ENCODE measurements around the gene GDPD3. TPM values are rescaled to one million over a fixed set of nuclear protein-coding genes. Genes with fewer than 3 reads are reported as not detected.

Gene GDPD3
- total RNA-seq, 3 donors from 2014 or later (not counting 1 experiment from before 2014, with no cell fraction given) = 5.3 to 14.7 (median 9.1) TPM

GRCh38 chr16:30145657-30146056 lies 32.3 kb upstream of the GDPD3 start:
- H3K36me3 Mint-ChIP-seq = peaks cover 9% of the 10 kb centered on the region
- H3K27ac Mint-ChIP-seq = no peak overlapping the region
- Histone ChIP-seq H3K27me3 (ENCODE audit: control insufficient read depth, insufficient read depth, low read length) (no peaks in the 10 kb centered on the region), H3K27ac (ENCODE audit: low read length) (no peak overlapping the region), H3K4me3 (ENCODE audit: low read length) (no peak overlapping the region), H3K36me3 (ENCODE audit: control insufficient read depth, insufficient read depth, low read length) (no peaks in the 10 kb centered on the region), H3K9me3 (ENCODE audit: control insufficient read depth, insufficient read depth, low read length) (peaks cover 11% of the 10 kb centered on the region), H3K4me1 (ENCODE audit: control insufficient read depth, insufficient read depth, low read length) (peaks cover 11% of the 10 kb centered on the region)
- WGBS (ENCODE audit: insufficient coverage) = 14% methylated on average over 1 of the region's 1 CpG
- intact Hi-C loops (cut with micrococcal nuclease) = no loop called here
- no peaks in the 10 kb centered on the region for H3K27me3 Mint-ChIP-seq (ENCODE audit: low read depth in 2 of 2)
- no peak for TF ChIP-seq CTCF (IDR thresholded peaks at IDR 0.05)
- no peak for DNase-seq
- peaks cover 8 to 14% of the 10 kb centered on the region in 2 donors for H3K4me1 Mint-ChIP-seq
- no peak for ATAC-seq
- H3K4me3 Mint-ChIP-seq = no peak overlapping the region
- peaks cover 2 to 3% of the 10 kb centered on the region in 2 donors for H3K9me3 Mint-ChIP-seq

GRCh38 chr16:30144917-30145316 lies 31.6 kb upstream of the GDPD3 start:
- WGBS (ENCODE audit: insufficient coverage) = no CpG with 5 or more reads among the region's 1 CpG
- intact Hi-C loops (cut with micrococcal nuclease) = no loop called here

GRCh38 chr16:30144017-30144416 lies 30.7 kb upstream of the GDPD3 start:
- Histone ChIP-seq H3K36me3 (ENCODE audit: control insufficient read depth, insufficient read depth, low read length) (no peaks in the 10 kb centered on the region), H3K4me3 (ENCODE audit: low read length) (no peak overlapping the region), H3K27me3 (ENCODE audit: control insufficient read depth, insufficient read depth, low read length) (no peaks in the 10 kb centered on the region), H3K9me3 (ENCODE audit: control insufficient read depth, insufficient read depth, low read length) (peaks cover under 1% of the 10 kb centered on the region), H3K27ac (ENCODE audit: low read length) (no peak overlapping the region), H3K4me1 (ENCODE audit: control insufficient read depth, insufficient read depth, low read length) (peaks cover 8% of the 10 kb centered on the region)
- Mint-ChIP-seq H3K4me1 (peaks cover 13 to 14% of the 10 kb centered on the region in 2 donors), H3K36me3 (no peaks in the 10 kb centered on the region), H3K27ac (no peak overlapping the region), H3K27me3 (ENCODE audit: low read depth in 2 of 2) (peaks cover 0 to under 1% of the 10 kb centered on the region in 2 donors), H3K4me3 (no peak overlapping the region), H3K9me3 (no peaks in the 10 kb centered on the region)
- no peak for ATAC-seq
- no peak for TF ChIP-seq CTCF (IDR thresholded peaks at IDR 0.05)
- intact Hi-C loops (cut with micrococcal nuclease) = no loop called here
- DNase-seq = no peak

More at GRCh38 chr16:30144917-30145316, 31.6 kb upstream of the GDPD3 start:
- ATAC-seq (no peak), DNase-seq (no peak)
- H3K9me3 ChIP-seq (ENCODE audit: control insufficient read depth, insufficient read depth, low read length) = peaks cover 7% of the 10 kb centered on the region
- H3K27ac ChIP-seq (ENCODE audit: low read length) = no peak overlapping the region
- peaks cover 8% of the 10 kb centered on the region for H3K4me1 ChIP-seq (ENCODE audit: control insufficient read depth, insufficient read depth, low read length)
- H3K4me3 ChIP-seq (ENCODE audit: low read length) = no peak overlapping the region
- H3K27me3 ChIP-seq (ENCODE audit: control insufficient read depth, insufficient read depth, low read length) = no peaks in the 10 kb centered on the region
- H3K27me3 Mint-ChIP-seq (ENCODE audit: low read depth in 2 of 2) = no peaks in the 10 kb centered on the region
- H3K36me3 ChIP-seq (ENCODE audit: control insufficient read depth, insufficient read depth, low read length) = no peaks in the 10 kb centered on the region
- no peak overlapping the region for H3K27ac Mint-ChIP-seq
- H3K4me1 Mint-ChIP-seq = peaks cover 10 to 14% of the 10 kb centered on the region in 2 donors
- no peak overlapping the region for H3K4me3 Mint-ChIP-seq
- no peak for TF ChIP-seq CTCF (IDR thresholded peaks at IDR 0.05)
- peaks cover 2 to 3% of the 10 kb centered on the region in 2 donors for H3K9me3 Mint-ChIP-seq
- peaks cover 9% of the 10 kb centered on the region for H3K36me3 Mint-ChIP-seq

- Mint-ChIP-seq H3K4me1 (peaks cover 13 to 14% of the 10 kb centered on the region in 2 donors), H3K27ac (peak overlapping the region; percentile 19 to 64), H3K27me3 (ENCODE audit: low read depth in 2 of 2) (peaks cover 0 to 3% of the 10 kb centered on the region in 2 donors), H3K9me3 (no peaks in the 10 kb centered on the region), H3K4me3 (no peak overlapping the region), H3K36me3 (no peaks in the 10 kb centered on the region)
- DNase-seq = no peak
- Histone ChIP-seq H3K4me1 (ENCODE audit: control insufficient read depth, insufficient read depth, low read length) (peaks cover 8% of the 10 kb centered on the region), H3K27me3 (ENCODE audit: control insufficient read depth, insufficient read depth, low read length) (no peaks in the 10 kb centered on the region), H3K4me3 (ENCODE audit: low read length) (no peak overlapping the region), H3K36me3 (ENCODE audit: control insufficient read depth, insufficient read depth, low read length) (no peaks in the 10 kb centered on the region), H3K27ac (ENCODE audit: low read length) (no peak overlapping the region), H3K9me3 (ENCODE audit: control insufficient read depth, insufficient read depth, low read length) (no peaks in the 10 kb centered on the region)
- peak in 1 of 3 donors; percentile 15 for ATAC-seq
- 67% methylated on average over 1 of the region's 2 CpGs for WGBS (ENCODE audit: insufficient coverage)
- TF ChIP-seq CTCF (IDR thresholded peaks at IDR 0.05) = peak; percentile 2
- intact Hi-C loops (cut with micrococcal nuclease) = no loop called here
These were observed 30.0 kb upstream of the GDPD3 start for GRCh38 chr16:30143347-30143702.

Measured in natural killer cell (primary cell).